Breast epithelium (tissue), 4 donors: Measurements from ENCODE around the gene CNTNAP1. TPM values are rescaled to one million over a fixed set of nuclear protein-coding genes. Genes with fewer than 3 reads are reported as not detected.
A peak's percentile ranks its signal among the peaks of the same experiment; 100 is the strongest.

ENCODE experiments used
- DNase-seq, 2 donors: peaks; one replicate each; pipeline ENCODE4 v3.0.0-alpha.2; 2019; ENCODE audit warnings: low spot score in 2 of 2
- H3K27ac ChIP-seq, 2 donors: fragments of 200-600 bp; sonication (generic) in 1 of 2; one replicate each; pipeline ENCODE4 v1.5.1; 2016 to 2019; ENCODE audit warnings: mild to moderate bottlenecking in 1 of 2
- H3K27me3 ChIP-seq, 2 donors: fragments of 200-600 bp; sonication (generic) in 1 of 2; one replicate each; pipeline versions ENCODE4 v1.5.1 to v1.6.0; 2017 to 2019; ENCODE audit warnings: control low read depth in 1 of 2, mild to moderate bottlenecking in 1 of 2
- H3K36me3 ChIP-seq: fragments of 200-600 bp; one replicate; pipeline ENCODE4 v1.5.1; 2019
- H3K4me1 ChIP-seq, 2 donors: fragments of 200-600 bp; sonication (generic); one replicate each; pipeline ENCODE4 v1.5.1; 2016 to 2019; ENCODE audit warnings: control low read depth in 1 of 2
- H3K4me3 ChIP-seq, 3 donors: fragments of 200-600 bp; sonication (generic); 1 replicate in 2 of 3; 2 replicates in 1 of 3; pipeline ENCODE4 v1.5.1; 2016 to 2019; ENCODE audit warnings: mild to moderate bottlenecking in 3 of 3, moderate library complexity in 2 of 3
- H3K9me3 ChIP-seq, 2 donors: fragments of 200-600 bp; sonication (generic) in 1 of 2; one replicate each; pipeline ENCODE4 v1.5.1; 2016 to 2019; ENCODE audit warnings: control low read depth in 1 of 2
- POLR2A ChIP-seq: fragments of 450-650 bp; IDR thresholded peaks from one replicate; pipeline ENCODE4 v1.6.1; 2016; ENCODE audit warnings: antibody characterized with exemption, mild to moderate bottlenecking, moderate library complexity
- POLR2AphosphoS5 ChIP-seq, 3 donors: sonication (generic); formaldehyde crosslinking; IDR thresholded peaks; one replicate each; pipeline ENCODE4 v1.6.1; 2017; ENCODE audit warnings: antibody characterized with exemption in 3 of 3
- intact Hi-C: fragments of 100-400 bp; cut with DNase I; formaldehyde crosslinking; loops from one replicate; pipeline ENCODE4 v1.15.1; 2023; ENCODE audit warnings: low total_unique reads
- total RNA-seq, 3 donors: library from RNA; depleted of rRNA; stranded (reverse); fragments of >200 nt; gene quantifications; one replicate each; pipeline ENCODE4 v1.1.0, GENCODE V29; 2016
- TF ChIP-seq, protein P1 (sequence below), 3 donors: fragments of 450-650 bp; IDR thresholded peaks; one replicate each; pipeline ENCODE4 v1.5.1; 2016 to 2017; ENCODE audit warnings: antibody characterized with exemption in 3 of 3, mild to moderate bottlenecking in 3 of 3, moderate library complexity in 3 of 3

The CNTNAP1 gene
- total RNA-seq, 3 donors from 2014 or later = 1.8 to 4.9 (median 3.7) TPM

DNA sequence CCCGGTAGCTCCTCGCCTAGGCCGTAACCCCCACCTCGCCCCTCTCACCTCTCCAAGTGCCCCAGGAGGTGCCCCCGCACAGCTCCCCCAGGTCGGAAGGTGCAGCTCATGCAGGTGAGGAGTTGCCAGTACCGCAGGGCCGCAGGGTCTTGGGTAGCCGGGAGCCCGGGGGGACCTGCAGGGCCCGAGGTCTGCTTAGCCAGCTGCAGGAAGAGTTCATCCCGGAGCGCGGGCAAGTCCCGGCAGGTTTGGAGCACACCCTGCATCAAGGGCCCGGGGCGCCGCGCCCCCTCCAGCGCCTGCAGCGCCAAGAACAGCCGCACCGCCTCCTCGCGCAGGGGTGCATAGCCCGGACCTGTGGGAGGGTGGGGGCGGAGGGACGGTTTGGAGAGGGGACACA, 10.3 kb upstream of the CNTNAP1 start:
- H3K36me3 ChIP-seq = no peaks in the 10 kb centered on the region
- no peaks in the 10 kb centered on the region for H3K27me3 ChIP-seq
- peaks cover 16 to 18% of the 10 kb centered on the region in 2 donors for H3K4me1 ChIP-seq
- H3K27ac ChIP-seq = peak overlapping the region; percentile 96
- H3K4me3 ChIP-seq = peak overlapping the region in 1 of 3 donors; percentile 7
- TF ChIP-seq POLR2AphosphoS5 (IDR thresholded peaks at IDR 0.05) = no peak
- TF ChIP-seq, protein P1, sequence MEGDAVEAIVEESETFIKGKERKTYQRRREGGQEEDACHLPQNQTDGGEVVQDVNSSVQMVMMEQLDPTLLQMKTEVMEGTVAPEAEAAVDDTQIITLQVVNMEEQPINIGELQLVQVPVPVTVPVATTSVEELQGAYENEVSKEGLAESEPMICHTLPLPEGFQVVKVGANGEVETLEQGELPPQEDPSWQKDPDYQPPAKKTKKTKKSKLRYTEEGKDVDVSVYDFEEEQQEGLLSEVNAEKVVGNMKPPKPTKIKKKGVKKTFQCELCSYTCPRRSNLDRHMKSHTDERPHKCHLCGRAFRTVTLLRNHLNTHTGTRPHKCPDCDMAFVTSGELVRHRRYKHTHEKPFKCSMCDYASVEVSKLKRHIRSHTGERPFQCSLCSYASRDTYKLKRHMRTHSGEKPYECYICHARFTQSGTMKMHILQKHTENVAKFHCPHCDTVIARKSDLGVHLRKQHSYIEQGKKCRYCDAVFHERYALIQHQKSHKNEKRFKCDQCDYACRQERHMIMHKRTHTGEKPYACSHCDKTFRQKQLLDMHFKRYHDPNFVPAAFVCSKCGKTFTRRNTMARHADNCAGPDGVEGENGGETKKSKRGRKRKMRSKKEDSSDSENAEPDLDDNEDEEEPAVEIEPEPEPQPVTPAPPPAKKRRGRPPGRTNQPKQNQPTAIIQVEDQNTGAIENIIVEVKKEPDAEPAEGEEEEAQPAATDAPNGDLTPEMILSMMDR (IDR thresholded peaks at IDR 0.05) = no peak
- TF ChIP-seq POLR2A = no peak
- no peak for DNase-seq
- H3K9me3 ChIP-seq = no peaks in the 10 kb centered on the region
- intact Hi-C loops = loop anchor here (5.0 to 10.0 kb wide), 2 partner anchors 97 to 350 kb away; partner anchors contain the start of genes PSMC3IP and VAT1

DNA sequence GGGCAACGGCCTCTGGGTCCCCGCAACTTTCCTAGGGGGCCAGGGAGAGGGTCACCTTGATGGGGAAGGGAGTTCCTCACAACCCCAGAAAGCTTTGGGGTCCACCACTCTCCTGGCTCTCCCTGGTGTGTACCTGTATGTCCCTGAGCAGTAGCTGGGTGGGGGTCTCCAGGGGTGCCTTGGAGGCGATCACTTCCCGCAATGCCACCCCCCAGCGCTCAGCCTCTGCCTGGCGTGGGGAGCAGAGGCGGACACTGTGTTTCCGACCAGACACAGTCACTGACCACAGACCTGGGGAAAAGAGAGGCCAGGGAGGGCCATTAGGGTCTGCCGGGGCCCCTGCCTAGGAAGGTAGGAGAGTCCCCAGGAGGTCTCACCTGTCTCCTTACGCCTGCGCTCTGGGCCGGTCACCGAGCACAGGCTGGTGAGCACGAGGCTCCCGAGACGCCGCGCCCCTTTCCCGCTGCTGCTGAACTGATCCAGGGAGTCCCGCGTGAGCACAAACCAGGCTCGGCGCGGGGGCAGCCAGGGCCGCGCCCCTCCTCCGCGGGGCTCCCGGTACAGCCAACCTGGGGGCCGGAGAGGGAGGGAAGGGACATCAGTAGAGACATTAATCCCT, 9.0 kb upstream of the CNTNAP1 start:
- Histone ChIP-seq H3K36me3 (no peaks in the 10 kb centered on the region), H3K27me3 (no peaks in the 10 kb centered on the region), H3K4me3 (peak overlapping the region; percentile 87 to 94 (median 89)), H3K27ac (peak overlapping the region; percentile 96), H3K9me3 (no peaks in the 10 kb centered on the region), H3K4me1 (peaks cover 7 to 14% of the 10 kb centered on the region in 2 donors)
- intact Hi-C loops = loop anchor here (5.0 to 10.0 kb wide), 2 partner anchors 99 to 349 kb away; partner anchors contain the start of genes PSMC3IP and VAT1
- no peak for TF ChIP-seq POLR2AphosphoS5 (IDR thresholded peaks at IDR 0.05)
- TF ChIP-seq POLR2A = no peak
- TF ChIP-seq, protein P1 (IDR thresholded peaks at IDR 0.05) = no peak
- no peak for DNase-seq

DNA sequence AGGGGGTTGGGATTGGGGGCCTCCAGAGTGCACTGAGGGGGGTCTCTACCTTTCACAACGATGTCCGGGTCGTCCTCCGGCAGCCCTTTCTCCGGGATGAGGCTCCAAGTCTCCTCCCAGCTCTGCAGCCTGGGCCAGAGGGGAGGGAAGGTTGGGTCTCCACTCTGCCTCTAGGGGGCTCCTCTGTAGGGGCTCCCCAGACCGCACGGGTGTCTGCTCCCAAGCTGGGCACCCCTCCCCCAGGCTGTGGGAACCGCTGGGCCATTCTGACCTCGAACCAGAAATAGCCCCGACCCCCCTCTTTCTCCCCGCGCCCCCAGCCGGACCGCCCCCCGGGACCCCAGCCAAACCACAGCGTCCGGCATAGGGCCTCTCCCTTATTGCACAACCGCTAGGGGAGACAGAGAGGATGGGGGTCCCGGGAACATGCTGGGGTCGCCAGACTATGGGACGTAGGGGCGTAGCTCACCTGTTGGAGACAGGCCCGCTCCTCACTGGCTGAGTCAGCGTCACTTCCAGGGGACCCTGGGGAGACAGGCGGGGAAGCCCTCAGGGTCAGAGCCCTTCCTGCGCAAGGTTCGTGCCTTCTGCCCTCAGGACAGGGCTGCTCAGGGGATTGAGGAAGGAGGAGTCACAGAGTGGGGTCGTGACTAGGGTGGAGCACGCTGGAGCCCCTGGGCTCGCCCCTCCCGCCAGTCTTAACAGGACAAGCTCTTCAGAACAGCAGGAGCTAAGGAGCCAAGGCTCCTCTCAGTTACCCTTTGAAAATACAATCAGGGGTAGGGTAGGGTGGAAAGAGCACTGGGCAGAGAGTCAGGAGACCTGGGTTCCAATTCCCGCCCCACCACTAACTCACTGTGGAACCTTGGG, 8.2 kb upstream of the CNTNAP1 start:
- Histone ChIP-seq H3K36me3 (no peaks in the 10 kb centered on the region), H3K27me3 (no peaks in the 10 kb centered on the region), H3K27ac (peak overlapping the region; percentile 96), H3K9me3 (no peaks in the 10 kb centered on the region), H3K4me1 (peaks cover 9 to 17% of the 10 kb centered on the region in 2 donors), H3K4me3 (peak overlapping the region; percentile 87 to 94 (median 89))
- no peak for DNase-seq
- intact Hi-C loops = loop anchor here (5.0 to 10.0 kb wide), 2 partner anchors 99 to 348 kb away; partner anchors contain the start of genes PSMC3IP and VAT1
- TF ChIP-seq, protein P1 (IDR thresholded peaks at IDR 0.05) = peak; percentile 4 to 29 (median 10)
- TF ChIP-seq POLR2A (no peak), POLR2AphosphoS5 (IDR thresholded peaks at IDR 0.05) (peak in 2 of 3 donors; percentile 4 to 33)

DNA sequence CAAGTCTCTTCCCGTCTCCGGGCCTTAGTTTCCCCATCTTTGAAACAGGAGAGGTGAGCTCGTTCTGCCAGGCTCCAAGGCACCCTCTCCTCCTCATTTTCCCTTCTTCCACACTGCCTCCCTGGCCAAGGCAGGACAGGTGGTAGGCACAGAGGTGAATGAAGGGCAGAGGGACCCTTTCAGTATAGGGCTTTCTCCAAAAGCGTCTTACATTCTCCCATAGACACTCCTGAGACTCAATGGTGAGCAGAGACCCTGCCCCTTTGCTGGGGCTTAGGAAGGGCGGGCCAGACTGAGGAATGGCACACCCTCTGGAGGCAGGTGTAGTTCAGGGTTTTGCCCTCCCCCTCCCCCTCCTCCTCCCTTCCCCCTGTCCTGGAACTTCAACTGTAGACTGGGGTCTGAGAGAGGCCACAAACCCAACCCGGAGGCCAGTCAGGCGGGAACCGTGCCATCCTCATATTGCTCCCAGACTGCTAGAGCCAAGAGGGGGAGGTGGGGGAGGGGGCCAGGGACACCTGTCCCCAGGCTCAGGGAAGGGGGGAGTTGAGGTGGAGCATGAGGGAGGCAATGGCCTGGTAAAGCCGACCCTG, 7.5 kb upstream of the CNTNAP1 start:
- peak overlapping the region; percentile 87 to 94 (median 89) for H3K4me3 ChIP-seq
- H3K4me1 ChIP-seq = peaks cover 12 to 23% of the 10 kb centered on the region in 2 donors
- TF ChIP-seq POLR2A (no peak), POLR2AphosphoS5 (IDR thresholded peaks at IDR 0.05) (no peak)
- TF ChIP-seq, protein P1 (IDR thresholded peaks at IDR 0.05) = no peak
- H3K36me3 ChIP-seq = no peaks in the 10 kb centered on the region
- no peaks in the 10 kb centered on the region for H3K9me3 ChIP-seq
- intact Hi-C loops = loop anchor here (5.0 to 10.0 kb wide), 2 partner anchors 100 to 347 kb away; partner anchors contain the start of genes PSMC3IP and VAT1
- H3K27me3 ChIP-seq = no peaks in the 10 kb centered on the region
- DNase-seq = no peak
- peak overlapping the region; percentile 96 for H3K27ac ChIP-seq
